HepG2 (cell line): ENCODE results near the gene GRK5.

ENCODE experiments used
- AFF4 ChIP-seq: sonication (generic); formaldehyde crosslinking; IDR thresholded peaks from 2 replicates; pipeline ENCODE4 v1.4.0; 2020; ENCODE audit warnings: missing genetic modification reagents
- ATF7 ChIP-seq, 2 experiments: fragments of 450-650 bp in 1 of 2; sonication (generic) in 1 of 2; formaldehyde crosslinking in 1 of 2; IDR thresholded peaks; 2 replicates each; pipeline versions ENCODE4 v1.4.0 to v1.6.1; 2016 to 2020; ENCODE audit warnings: antibody characterized with exemption in 1 of 2, mild to moderate bottlenecking in 1 of 2, missing genetic modification reagents in 1 of 2
- CENPBD1 ChIP-seq: sonication (generic); formaldehyde crosslinking; IDR thresholded peaks from 2 replicates; pipeline ENCODE4 v1.8.0; 2022; ENCODE audit warnings: missing genetic modification reagents, low read depth, mild to moderate bottlenecking, borderline replicate concordance
- CHD4 ChIP-seq: fragments of 200-600 bp; sonication (generic); IDR thresholded peaks from 2 replicates; pipeline ENCODE4 v1.7.0; 2017; ENCODE audit warnings: mild to moderate bottlenecking, low read length, borderline replicate concordance
- CTCF ChIP-seq: sonication (generic); formaldehyde crosslinking; IDR thresholded peaks from 2 replicates; pipeline ENCODE4 v1.5.0; 2020; ENCODE audit warnings: mild to moderate bottlenecking, missing genetic modification reagents, moderate library complexity
- MAFK ChIP-seq, 2 experiments: IDR thresholded peaks in 1 of 2; conservative IDR thresholded peaks in 1 of 2; 2 replicates each; pipeline ENCODE4 v1.6.1; 2011; ENCODE audit warnings: improper control_type of control experiment in 2 of 2, low read length in 2 of 2
- ZBTB43 ChIP-seq: sonication (generic); formaldehyde crosslinking; conservative IDR thresholded peaks from 2 replicates; pipeline ENCODE4 v1.4.0; 2020; ENCODE audit warnings: missing genetic modification reagents
- ZNF569 ChIP-seq: sonication (generic); formaldehyde crosslinking; IDR thresholded peaks from 2 replicates; pipeline ENCODE4 v1.5.0; 2020; ENCODE audit warnings: mild to moderate bottlenecking, missing genetic modification reagents, moderate library complexity, borderline replicate concordance
- ZNF777 ChIP-seq: sonication (generic); formaldehyde crosslinking; IDR thresholded peaks from 2 replicates; pipeline ENCODE4 v1.4.0; 2020; ENCODE audit warnings: missing genetic modification reagents

- TF ChIP-seq ZBTB43 (CRISPR knock-in tag) (no peak), CTCF (no peak), MAFK (conservative IDR thresholded peaks at IDR 0.05 in 1 of 2, IDR thresholded peaks at IDR 0.05 in 1 of 2; ENCODE audit: low read length in 2 of 2) (no peak), CHD4 (no peak), ZNF777 (no peak), ATF7 (IDR thresholded peaks at IDR 0.05) (no peak), ATF7 (CRISPR knock-in tag; IDR thresholded peaks at IDR 0.05) (no peak), CENPBD1 (no peak), ZNF569 (CRISPR knock-in tag) (no peak), AFF4 (CRISPR knock-in tag) (no peak)
These were observed 61.6 kb downstream of the GRK5 start for GRCh38 chr10:119268871-119269506.
